ENCODE results near the gene ZDHHC11.
"Not testable (repeated sequence)": the region's sequence is repeated elsewhere in the genome, so short reads cannot be mapped to it uniquely, and the experiment has no call there.

ZDHHC11 gene

GRCh38 chr5:845676-846601, 4.8 kb downstream of the ZDHHC11 start:
- DNase-seq; H3K4me1 ChIP-seq (ENCODE audit: control insufficient read depth, insufficient read depth, low read length, poor library complexity, severe bottlenecking); H3K27ac ChIP-seq (ENCODE audit: insufficient read depth, low read length, poor library complexity, severe bottlenecking); H3K9me3 ChIP-seq (ENCODE audit: control insufficient read depth, low read length); H3K36me3 ChIP-seq (ENCODE audit: control insufficient read depth, insufficient read depth, low read length); H3K27me3 ChIP-seq (replicated peaks; ENCODE audit: control insufficient read depth, insufficient read depth, low read length, poor library complexity, severe bottlenecking); H3K4me3 ChIP-seq (ENCODE audit: insufficient read depth, low read depth, low read length, poor library complexity, severe bottlenecking): not testable (repeated sequence)

DNA sequence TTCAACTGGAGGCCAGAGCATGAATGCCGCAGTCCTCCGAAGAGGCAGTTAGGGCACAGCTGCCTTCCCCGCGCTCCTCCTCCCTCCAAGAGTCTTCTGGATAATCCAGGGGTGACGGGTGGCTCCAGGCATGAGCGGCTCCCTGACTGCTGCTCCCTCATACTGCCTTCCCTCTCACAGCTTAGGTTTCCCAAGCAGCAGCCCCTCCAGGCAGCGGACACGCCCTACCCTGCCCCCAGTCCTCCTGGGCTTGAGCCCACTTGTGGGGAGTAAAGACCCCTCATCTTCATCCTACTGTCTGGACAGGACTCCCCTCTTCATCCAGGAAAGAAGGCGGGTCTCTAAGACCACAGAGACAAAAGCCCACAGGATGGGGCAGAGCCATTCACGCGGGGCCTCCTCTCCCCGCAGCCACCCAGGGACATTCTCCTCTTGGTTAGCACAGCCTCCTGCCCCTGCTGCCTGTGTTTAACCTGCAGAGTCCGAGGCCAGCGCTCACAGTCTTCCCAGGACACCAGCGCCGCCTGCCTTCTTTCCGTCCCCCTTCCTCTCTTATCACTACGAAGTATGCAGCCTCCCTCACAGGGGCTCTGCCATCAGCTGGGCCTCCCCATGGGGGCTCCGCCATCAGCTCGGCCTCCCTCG, 5.6 kb downstream of the ZDHHC11 start:
- not testable (repeated sequence) for H3K4me3 ChIP-seq (ENCODE audit: insufficient read depth, low read depth, low read length, poor library complexity, severe bottlenecking); H3K9me3 ChIP-seq (ENCODE audit: control insufficient read depth, low read length); DNase-seq; H3K27ac ChIP-seq (ENCODE audit: insufficient read depth, low read length, poor library complexity, severe bottlenecking); H3K4me1 ChIP-seq (ENCODE audit: control insufficient read depth, insufficient read depth, low read length, poor library complexity, severe bottlenecking); H3K27me3 ChIP-seq (replicated peaks; ENCODE audit: control insufficient read depth, insufficient read depth, low read length, poor library complexity, severe bottlenecking); H3K36me3 ChIP-seq (ENCODE audit: control insufficient read depth, insufficient read depth, low read length)

DNA sequence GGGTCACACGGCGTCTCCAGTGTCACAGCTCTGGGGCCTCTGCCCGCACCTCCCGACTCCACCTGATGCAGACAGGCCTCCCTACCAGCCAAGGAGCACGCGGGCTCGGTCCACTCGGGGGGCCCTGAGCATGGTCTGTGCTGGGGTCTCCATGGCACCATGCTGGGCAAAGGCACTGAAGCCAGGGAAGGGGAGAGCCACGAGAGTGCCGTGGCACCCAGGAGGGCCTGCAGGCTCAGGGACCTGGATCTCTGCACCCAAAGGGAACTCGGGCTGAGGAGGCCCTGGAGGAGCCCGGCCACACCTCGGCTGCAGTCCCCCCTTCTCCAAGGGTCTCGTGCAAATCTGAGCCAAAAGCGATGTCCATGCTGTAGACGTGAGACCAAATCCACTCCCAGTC, 6.4 kb downstream of the ZDHHC11 start:
- H3K4me1 ChIP-seq (ENCODE audit: control insufficient read depth, insufficient read depth, low read length, poor library complexity, severe bottlenecking); H3K4me3 ChIP-seq (ENCODE audit: insufficient read depth, low read depth, low read length, poor library complexity, severe bottlenecking); H3K27me3 ChIP-seq (replicated peaks; ENCODE audit: control insufficient read depth, insufficient read depth, low read length, poor library complexity, severe bottlenecking); DNase-seq; H3K36me3 ChIP-seq (ENCODE audit: control insufficient read depth, insufficient read depth, low read length); H3K27ac ChIP-seq (ENCODE audit: insufficient read depth, low read length, poor library complexity, severe bottlenecking); H3K9me3 ChIP-seq (ENCODE audit: control insufficient read depth, low read length): not testable (repeated sequence)

GRCh38 chr5:843926-844325, 6.9 kb downstream of the ZDHHC11 start:
- not testable (repeated sequence) for H3K9me3 ChIP-seq (ENCODE audit: control insufficient read depth, low read length)

GRCh38 chr5:843371-843770, 7.4 kb downstream of the ZDHHC11 start:
- not testable (repeated sequence) for H3K4me1 ChIP-seq (ENCODE audit: control insufficient read depth, insufficient read depth, low read length, poor library complexity, severe bottlenecking); DNase-seq

More at GRCh38 chr5:843926-844325, 6.9 kb downstream of the ZDHHC11 start:
- not testable (repeated sequence) for DNase-seq; H3K36me3 ChIP-seq (ENCODE audit: control insufficient read depth, insufficient read depth, low read length); H3K27me3 ChIP-seq (replicated peaks; ENCODE audit: control insufficient read depth, insufficient read depth, low read length, poor library complexity, severe bottlenecking); H3K4me3 ChIP-seq (ENCODE audit: insufficient read depth, low read depth, low read length, poor library complexity, severe bottlenecking); H3K27ac ChIP-seq (ENCODE audit: insufficient read depth, low read length, poor library complexity, severe bottlenecking); H3K4me1 ChIP-seq (ENCODE audit: control insufficient read depth, insufficient read depth, low read length, poor library complexity, severe bottlenecking)

GRCh38 chr5:842402-843221, 8.2 kb downstream of the ZDHHC11 start:
- DNase-seq; H3K9me3 ChIP-seq (ENCODE audit: control insufficient read depth, low read length); H3K27ac ChIP-seq (ENCODE audit: insufficient read depth, low read length, poor library complexity, severe bottlenecking); H3K4me3 ChIP-seq (ENCODE audit: insufficient read depth, low read depth, low read length, poor library complexity, severe bottlenecking); H3K27me3 ChIP-seq (replicated peaks; ENCODE audit: control insufficient read depth, insufficient read depth, low read length, poor library complexity, severe bottlenecking); H3K4me1 ChIP-seq (ENCODE audit: control insufficient read depth, insufficient read depth, low read length, poor library complexity, severe bottlenecking); H3K36me3 ChIP-seq (ENCODE audit: control insufficient read depth, insufficient read depth, low read length): not testable (repeated sequence)

More at GRCh38 chr5:843371-843770, 7.4 kb downstream of the ZDHHC11 start:
- not testable (repeated sequence) for H3K27ac ChIP-seq (ENCODE audit: insufficient read depth, low read length, poor library complexity, severe bottlenecking); H3K36me3 ChIP-seq (ENCODE audit: control insufficient read depth, insufficient read depth, low read length); H3K27me3 ChIP-seq (replicated peaks; ENCODE audit: control insufficient read depth, insufficient read depth, low read length, poor library complexity, severe bottlenecking); H3K4me3 ChIP-seq (ENCODE audit: insufficient read depth, low read depth, low read length, poor library complexity, severe bottlenecking); H3K9me3 ChIP-seq (ENCODE audit: control insufficient read depth, low read length)

DNA sequence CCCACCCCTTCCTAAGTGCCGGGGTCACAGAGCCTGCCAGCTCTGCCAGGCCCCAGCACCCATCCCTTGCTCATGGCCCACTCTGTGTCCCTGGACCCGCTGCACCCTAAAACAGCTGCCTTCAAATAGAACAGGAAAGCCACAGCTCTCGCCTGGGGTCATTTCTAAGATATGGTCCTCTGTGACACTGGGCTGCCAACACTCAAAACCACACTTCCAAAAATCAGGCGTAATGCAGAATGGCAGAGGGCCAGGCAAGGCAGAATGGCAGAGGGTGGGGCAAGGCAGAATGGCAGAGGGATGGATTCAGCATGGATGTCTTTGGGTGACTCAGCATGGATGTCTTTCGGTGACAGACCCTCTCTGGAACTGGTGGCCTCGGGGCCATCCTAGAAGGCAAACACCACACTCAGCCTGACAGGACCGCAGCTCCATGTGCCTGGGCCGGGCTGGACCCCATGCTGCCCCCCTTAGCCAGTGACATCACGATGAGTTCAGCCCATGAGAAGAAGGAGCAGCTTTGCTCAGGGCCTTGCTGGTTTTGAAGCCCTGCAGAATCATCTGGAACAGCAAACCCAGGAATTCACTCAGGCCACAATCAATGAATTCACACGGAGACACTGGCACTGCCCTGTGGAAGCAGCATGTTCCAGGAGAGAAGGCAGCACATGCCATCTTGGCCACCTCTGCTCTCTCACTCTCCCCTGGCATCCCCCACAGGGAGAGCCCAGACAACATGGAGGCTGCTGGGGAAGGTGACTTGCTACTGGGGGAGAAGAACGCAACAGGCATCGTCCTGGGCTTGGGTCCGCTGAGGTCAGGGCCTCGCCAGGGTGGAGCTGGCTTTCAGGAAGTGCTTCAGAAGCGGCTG, 9.0 kb downstream of the ZDHHC11 start:
- not testable (repeated sequence) for H3K27ac ChIP-seq (ENCODE audit: insufficient read depth, low read length, poor library complexity, severe bottlenecking); H3K9me3 ChIP-seq (ENCODE audit: control insufficient read depth, low read length); H3K36me3 ChIP-seq (ENCODE audit: control insufficient read depth, insufficient read depth, low read length); H3K27me3 ChIP-seq (replicated peaks; ENCODE audit: control insufficient read depth, insufficient read depth, low read length, poor library complexity, severe bottlenecking); H3K4me3 ChIP-seq (ENCODE audit: insufficient read depth, low read depth, low read length, poor library complexity, severe bottlenecking); DNase-seq; H3K4me1 ChIP-seq (ENCODE audit: control insufficient read depth, insufficient read depth, low read length, poor library complexity, severe bottlenecking)

DNA sequence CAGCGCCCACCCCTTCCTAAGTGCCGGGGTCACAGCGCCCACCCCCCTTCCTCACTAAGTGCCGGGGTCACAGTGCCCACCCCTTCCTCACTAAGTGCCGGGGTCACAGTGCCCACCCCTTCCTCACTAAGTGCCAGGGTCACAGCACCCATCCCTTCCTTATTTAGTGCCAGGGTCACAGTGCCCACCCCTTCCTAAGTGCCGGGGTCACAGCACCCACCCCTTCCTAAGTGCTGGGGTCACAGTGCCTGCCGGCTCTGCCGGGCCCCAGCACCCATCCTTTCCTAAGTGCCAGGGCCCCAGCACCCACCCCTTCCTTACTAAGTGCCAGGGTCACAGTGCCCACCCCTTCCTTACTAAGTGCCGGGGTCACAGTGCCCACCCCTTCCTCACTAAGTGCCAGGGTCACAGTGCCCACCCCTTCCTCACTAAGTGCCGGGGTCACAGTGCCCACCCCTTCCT, 9.8 kb downstream of the ZDHHC11 start:
- not testable (repeated sequence) for H3K4me1 ChIP-seq (ENCODE audit: control insufficient read depth, insufficient read depth, low read length, poor library complexity, severe bottlenecking); H3K27ac ChIP-seq (ENCODE audit: insufficient read depth, low read length, poor library complexity, severe bottlenecking); H3K27me3 ChIP-seq (replicated peaks; ENCODE audit: control insufficient read depth, insufficient read depth, low read length, poor library complexity, severe bottlenecking); H3K9me3 ChIP-seq (ENCODE audit: control insufficient read depth, low read length); H3K4me3 ChIP-seq (ENCODE audit: insufficient read depth, low read depth, low read length, poor library complexity, severe bottlenecking); H3K36me3 ChIP-seq (ENCODE audit: control insufficient read depth, insufficient read depth, low read length); DNase-seq
